Mammary epithelial cell (primary cell): ENCODE data around the gene COL23A1.

Experiments
- CTCF ChIP-seq, 2 donors: IDR thresholded peaks in 1 of 2; conservative IDR thresholded peaks in 1 of 2; 2 replicates each; pipeline ENCODE4 v1.5.1; 2011 to 2012; ENCODE audit warnings: inconsistent platforms in 2 of 2, low read length in 2 of 2, mild to moderate bottlenecking in 2 of 2, control low read depth in 1 of 2, low read depth in 1 of 2; ENCODE audit not compliant: insufficient read depth in 1 of 2; ENCODE audit errors: extremely low read depth in 1 of 2
- EZH2 ChIP-seq: IDR thresholded peaks from 2 replicates; pipeline ENCODE4 v1.6.1; 2012; ENCODE audit warnings: low read length, inconsistent platforms, borderline replicate concordance

GRCh38 chr5:178560911-178561310 lies 29.3 kb downstream of the COL23A1 start:
- TF ChIP-seq CTCF (conservative IDR thresholded peaks at IDR 0.05 in 1 of 2, IDR thresholded peaks at IDR 0.05 in 1 of 2; ENCODE audit: extremely low read depth in 1 of 2, insufficient read depth in 1 of 2, low read depth in 1 of 2, low read length in 2 of 2) = no peak
- TF ChIP-seq EZH2 = no peak
